ENCODE results near the gene ZBTB2.
"Not testable (repeated sequence)": the region's sequence is repeated elsewhere in the genome, so short reads cannot be mapped to it uniquely, and the experiment has no call there.

The ZBTB2 gene

DNA sequence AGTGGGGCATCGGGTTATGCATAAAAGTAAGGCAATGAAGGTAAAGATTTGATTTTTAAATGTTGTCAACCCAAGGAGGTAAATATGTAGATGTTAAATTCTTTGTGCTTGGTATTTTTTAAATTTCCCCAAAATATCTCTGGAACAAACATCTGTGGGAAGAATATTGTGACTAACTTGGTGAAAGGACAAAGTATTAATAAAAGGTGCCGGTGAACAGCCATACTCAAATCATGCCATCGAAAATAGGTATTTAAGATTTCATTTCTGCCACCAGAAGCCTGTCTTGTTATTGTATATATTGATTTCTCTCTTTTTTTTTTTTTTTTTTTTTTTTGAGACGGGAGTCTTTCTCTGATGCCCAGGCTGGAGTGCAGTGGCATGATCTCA, 12.6 kb upstream of the ZBTB2 start:
- DNase-seq (ENCODE audit: low read depth, low spot score): no peak
- peak overlapping the region; percentile 19 for H3K27ac ChIP-seq

DNA sequence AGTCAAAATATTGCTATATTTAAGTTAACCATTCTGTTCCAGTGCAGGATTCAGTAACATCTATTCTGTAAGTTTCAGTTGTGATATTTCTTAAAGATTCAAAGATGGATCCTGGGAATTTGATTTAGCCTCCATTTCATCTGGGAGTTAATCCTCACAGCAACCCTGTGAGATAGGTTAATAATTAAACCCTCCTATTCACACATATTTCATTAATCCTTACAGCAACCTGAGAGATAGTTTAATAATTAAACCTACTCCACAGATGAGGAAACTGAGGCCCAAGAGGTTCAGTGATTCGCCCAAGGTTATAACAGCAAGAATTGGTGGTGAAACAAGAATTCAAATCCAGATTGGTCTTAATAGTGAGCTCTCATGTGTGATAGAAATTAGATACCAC, 10.9 kb upstream of the ZBTB2 start:
- DNase-seq (ENCODE audit: low read depth, low spot score): no peak
- no peak overlapping the region for H3K27ac ChIP-seq

DNA sequence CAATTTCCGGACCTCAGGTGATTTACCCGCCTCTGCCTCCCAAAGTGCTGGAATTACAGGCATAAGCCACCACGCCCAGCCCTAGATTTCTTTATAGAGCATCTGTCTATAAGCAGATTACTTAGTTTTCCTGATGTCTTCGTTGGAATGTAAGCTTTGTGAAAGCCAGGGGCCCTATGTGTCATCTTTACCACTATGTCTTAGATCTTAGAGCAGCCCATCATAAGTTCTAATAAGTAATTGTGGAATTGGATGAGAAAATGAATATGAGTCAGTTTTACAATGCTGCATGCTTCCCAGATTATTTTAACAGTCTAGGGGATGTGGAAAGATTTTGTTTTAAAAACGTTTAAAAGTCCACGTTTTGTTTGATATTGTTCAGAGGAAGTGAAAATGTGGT, 9.1 kb upstream of the ZBTB2 start:
- no peak for DNase-seq (ENCODE audit: low read depth, low spot score)
- H3K27ac ChIP-seq: no peak overlapping the region

DNA sequence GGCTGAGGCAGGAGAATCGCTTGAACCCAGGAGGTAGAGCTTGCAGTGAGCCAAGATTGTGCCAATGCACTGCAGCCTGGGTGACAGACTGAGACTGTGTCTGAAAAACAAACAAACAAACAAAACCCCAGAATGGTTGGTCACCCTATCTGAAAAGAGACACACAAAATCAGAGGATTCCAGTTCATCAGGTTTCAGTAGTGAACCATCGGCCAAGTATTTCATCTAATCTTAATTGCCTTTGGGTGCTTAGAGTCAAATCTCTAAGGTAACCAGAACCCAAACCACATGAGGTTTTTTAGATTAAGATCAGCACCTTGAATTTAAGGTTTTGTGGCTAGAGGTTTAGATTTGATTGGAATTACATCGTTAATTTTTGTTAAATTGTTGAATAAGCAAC, 8.3 kb upstream of the ZBTB2 start:
- no peak overlapping the region for H3K27ac ChIP-seq
- no peak for DNase-seq (ENCODE audit: low read depth, low spot score)

DNA sequence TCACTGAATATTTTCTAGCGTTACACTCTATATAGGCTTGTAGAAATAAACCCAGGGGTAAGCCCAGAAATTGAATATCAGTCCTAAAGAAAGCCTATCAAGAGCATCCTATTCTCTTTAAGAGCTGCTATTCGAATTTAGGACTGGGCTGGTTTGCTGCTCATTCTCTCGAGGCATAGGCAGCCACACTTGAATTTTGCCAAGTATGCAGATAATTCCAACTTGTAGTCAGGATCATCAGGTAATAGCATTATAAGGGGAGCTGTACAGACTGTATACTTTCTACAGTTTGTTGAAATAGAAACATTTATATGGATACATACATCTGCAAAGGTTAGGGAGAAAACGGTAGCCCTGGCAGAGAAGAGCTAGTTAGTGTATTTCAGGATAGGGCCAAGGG, 2.1 kb upstream of the ZBTB2 start:
- no peak for DNase-seq (ENCODE audit: low read depth, low spot score)
- no peak overlapping the region for H3K27ac ChIP-seq

DNA sequence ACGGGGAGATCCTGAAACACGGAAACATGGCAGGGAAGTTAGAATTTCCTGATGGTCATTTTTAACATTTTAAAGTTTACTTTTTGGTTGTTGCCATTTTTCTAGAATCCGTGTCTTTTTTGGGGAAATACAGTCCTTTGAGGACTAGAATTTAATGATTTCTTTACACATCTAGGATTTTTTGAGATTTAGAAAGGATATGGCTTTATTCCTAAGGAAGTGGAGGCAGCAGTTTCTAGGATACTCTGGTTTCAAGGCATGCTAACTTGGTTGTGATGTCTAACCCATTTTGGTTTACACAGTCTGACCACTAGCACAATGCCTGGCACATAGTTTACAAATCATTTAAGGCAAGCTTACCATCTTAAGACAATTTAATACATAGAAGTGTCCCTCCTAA, 1.1 kb upstream of the ZBTB2 start:
- H3K27ac ChIP-seq: peak overlapping the region; percentile 99
- no peak for DNase-seq (ENCODE audit: low read depth, low spot score)

DNA sequence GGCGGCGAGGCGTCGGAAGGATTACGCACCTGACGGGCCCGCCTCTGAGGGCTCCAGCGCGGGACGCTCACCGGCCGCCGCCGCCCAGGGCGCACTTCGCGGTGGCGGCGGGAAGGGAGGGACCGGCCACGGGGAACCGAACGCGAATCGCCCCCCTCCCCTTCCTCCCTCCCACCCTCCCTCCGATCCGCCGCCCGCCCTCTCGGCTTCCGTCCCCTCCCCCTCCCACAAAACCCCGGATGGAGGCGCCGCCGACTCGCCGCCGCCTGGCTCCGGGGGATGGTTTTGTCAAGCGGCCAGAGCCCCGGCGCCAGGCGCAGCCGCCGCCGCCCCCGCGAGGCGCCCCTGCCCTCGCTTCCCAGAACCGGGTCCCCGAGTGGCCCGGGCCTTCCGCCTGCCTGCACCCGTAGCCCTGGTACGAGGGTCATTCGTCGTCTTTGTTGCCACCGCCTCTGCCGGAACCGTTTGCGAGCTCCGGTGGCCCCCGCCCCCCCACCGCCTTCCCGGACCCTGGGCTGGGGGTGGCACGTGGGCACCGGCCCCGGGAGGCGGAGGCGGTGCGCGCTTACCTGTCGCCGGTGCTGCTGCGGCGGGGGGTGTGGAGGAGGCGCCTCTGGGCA, 398 bp downstream of the ZBTB2 start:
- peak overlapping the region; percentile 99 for H3K27ac ChIP-seq
- no peak for DNase-seq (ENCODE audit: low read depth, low spot score)

DNA sequence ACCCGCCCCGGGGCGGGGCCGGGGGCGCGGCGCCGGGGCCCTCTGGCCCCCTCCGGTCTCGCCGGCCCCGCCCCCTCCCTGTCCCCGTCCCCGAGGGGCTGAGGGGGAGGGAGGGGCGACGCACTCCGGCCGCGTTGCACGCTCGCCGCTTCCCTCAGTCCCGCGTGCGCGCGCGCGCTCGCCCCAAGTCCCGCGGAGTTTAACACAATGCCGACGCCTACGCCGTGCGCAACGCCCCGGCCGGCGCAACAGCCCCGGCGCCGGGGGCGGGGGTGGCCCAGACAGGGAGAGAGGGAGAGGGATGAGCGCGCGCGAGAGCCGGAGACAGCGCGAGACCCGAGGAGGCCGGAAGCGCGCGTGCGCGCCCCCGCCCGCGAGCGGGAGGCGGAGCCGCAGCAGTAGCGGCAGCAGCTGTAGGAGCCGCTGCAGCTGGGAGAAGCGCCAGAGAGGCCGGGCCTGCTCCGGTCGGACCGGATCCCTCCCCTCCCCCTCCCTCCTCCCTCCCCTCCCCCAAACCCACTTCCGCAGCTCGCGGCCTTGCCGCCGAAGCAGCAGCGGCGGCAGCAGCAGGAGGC, 996 bp downstream of the ZBTB2 start:
- peak overlapping the region; percentile 99 for H3K27ac ChIP-seq
- peak; percentile 94 for DNase-seq (ENCODE audit: low read depth, low spot score)

DNA sequence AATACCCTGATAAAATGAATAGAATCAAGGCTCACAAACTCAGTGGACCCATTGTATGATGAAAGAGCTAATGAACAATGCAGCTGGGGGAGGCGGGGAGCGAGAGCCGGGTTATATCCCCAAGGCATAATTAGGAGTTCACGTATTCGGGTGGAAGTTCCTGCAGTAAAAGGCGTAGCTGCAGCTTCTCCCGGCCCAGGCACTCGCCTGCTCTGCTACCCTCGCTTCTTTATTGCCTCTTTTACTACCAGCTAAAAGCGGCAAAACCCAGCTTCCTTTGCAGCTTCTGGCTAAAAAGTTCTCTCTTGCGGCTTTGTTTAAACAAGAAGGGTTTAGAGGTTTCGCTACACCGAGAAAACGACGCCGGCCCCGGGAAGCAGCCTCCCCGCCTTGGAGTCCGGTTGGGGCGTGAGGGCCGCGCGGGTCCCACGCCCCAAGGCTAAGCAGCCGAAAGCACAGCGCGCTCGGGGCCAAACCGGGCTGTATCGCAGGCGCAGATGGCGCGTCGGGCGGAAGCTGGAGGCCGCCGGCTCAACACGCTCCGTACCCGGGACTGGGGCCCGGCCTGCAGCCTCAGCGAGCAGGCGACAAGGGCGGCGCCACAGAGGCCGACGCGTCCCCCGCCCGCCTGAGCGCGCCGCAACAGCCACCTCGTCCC, 1.6 kb downstream of the ZBTB2 start:
- no peak for DNase-seq (ENCODE audit: low read depth, low spot score)
- H3K27ac ChIP-seq: peak overlapping the region; percentile 99

DNA sequence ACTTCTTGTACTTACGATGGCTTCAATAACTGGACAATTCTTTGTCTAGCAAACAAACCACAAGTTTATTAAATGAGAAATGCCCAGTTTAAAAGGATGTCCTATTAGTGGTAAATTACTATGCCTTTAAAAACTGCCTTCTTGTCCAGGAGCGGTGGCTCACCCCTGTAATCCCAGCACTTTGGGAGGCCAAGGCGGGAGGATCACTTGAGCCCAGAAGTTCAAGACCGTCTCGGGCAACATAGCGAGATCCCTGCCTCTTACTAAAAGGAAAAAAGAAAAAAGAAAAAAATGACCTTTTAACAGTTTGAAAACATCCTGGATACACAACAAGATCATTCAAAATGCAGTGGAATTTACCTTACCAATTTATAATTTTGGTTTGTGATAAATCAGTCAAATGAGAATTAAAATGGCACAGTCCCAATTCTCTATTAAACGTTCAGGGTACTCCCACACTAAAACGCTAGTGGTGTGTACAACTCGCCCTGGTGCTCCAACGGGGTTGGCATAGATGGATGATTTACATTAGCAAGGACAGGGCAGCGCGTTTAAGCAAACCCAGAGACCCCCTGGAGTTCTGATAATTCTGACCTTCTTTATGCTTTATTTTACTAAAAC, 2.3 kb downstream of the ZBTB2 start:
- peak overlapping the region; percentile 99 for H3K27ac ChIP-seq

DNA sequence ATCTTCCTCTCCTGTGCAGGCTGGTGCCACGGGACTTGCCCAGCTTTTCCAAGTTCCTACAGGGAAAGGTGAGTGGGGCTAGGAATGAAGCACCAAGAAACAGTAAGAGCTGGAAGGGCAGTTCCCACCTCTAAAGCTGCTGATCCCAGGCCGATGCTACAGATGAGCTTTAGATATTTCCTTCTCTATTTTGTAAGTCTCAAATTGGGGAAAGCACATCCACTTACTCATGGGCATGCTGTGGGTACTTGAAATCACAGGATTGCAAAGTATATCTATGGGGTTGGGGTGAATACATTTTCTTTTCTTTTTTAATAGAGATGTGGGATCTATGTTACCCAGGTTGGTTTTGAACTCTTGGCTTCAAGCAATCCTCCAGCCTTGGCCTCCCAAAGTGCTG, 3.1 kb downstream of the ZBTB2 start:
- DNase-seq (ENCODE audit: low read depth, low spot score): no peak
- H3K27ac ChIP-seq: peak overlapping the region; percentile 99

More for the DNA sequence above, 2.3 kb downstream of the ZBTB2 start:
- no peak for DNase-seq (ENCODE audit: low read depth, low spot score)

DNA sequence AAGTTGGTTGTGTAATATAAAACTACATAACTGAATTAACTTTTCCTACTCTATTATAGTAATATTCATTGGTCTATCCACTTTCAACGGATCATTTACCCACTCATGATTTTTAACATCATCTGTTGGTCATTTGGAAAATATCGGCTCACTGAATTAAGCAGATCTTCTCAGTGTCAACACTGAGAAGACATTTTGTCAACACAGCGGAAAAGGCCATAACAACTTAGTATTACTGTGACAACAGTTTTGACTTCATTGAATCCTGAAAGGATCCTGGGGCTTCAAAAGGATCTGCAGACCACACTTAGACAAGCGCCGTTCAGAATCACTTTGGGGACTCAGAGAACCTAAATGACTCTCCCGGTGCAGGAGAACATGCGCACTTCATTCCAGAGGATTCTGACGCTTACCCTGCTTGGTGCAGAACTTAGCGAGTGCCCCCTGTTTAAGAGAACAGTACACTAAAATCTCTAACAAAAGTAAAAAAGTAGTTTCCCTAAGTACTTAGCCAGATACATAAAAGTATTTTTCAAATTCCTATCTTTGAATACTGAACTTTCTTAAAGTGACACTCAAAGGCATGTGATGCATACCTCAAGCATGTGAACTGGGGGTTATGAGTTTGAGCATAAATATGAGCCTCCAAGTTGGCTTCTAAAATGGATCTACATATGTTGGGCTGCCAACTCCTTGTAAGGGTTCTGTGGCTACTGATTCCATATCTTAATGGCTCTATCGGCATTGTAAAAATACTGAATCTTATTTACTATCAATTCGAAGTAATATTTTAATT, 4.0 kb downstream of the ZBTB2 start:
- no peak overlapping the region for H3K27ac ChIP-seq
- DNase-seq (ENCODE audit: low read depth, low spot score): no peak

DNA sequence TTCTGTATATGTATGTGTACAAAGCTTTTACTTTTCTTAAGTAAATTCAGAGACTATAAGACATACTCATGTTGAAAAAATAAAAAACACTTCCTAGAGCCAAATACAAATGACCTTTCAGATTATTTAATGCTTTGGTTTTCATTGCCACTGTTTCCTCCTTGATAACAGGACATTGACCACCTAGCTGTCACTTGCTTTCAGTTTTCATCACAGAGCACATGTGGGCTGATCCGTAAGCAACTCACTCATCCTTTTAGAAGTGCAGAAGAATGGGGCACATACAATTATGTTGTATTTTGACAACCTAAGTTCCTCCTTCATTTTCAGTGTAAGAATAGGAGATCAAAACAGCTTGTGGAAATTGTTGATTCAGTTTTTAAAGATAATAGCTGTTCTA, 6.2 kb downstream of the ZBTB2 start:
- no peak overlapping the region for H3K27ac ChIP-seq
- DNase-seq (ENCODE audit: low read depth, low spot score): no peak

DNA sequence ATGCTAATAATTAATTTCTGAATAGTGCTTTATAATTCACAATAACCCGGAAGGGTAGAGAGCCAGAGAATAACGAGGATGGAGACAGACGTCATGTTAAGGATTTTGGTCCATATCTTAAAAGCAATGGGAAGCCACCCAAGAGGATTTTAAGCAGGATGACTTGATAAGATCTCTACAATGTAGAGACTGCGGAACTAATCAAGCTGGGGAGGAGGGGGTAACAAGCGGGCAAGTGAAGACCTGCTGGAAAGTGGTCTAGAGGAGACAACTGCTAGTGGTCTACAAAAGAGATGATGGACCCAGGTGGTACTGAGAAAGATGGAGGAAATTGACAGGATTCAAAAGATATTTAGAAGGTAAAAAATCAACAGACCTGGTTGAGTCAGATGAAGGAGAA, 7.2 kb downstream of the ZBTB2 start:
- DNase-seq (ENCODE audit: low read depth, low spot score): no peak
- no peak overlapping the region for H3K27ac ChIP-seq

DNA sequence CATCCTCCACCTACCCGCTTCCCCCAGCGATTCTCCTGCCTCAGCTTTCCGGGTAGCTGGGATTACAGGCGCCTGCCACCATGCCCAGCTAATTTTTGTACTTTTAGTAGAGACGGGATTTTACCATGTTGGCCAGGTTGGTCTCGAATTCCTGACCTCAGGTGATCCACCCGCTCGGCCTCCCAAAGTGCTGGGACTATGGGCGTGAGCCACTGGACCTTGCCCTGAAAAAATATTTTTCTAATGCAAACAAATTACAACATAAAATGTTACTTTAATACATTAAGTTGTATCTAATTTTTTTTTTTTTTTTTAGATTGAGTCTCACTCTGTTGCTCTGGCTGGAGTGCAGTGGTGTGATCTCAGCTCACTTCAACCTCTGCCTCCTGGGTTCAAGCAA, 8.7 kb downstream of the ZBTB2 start:
- DNase-seq (ENCODE audit: low read depth, low spot score): not testable (repeated sequence)

DNA sequence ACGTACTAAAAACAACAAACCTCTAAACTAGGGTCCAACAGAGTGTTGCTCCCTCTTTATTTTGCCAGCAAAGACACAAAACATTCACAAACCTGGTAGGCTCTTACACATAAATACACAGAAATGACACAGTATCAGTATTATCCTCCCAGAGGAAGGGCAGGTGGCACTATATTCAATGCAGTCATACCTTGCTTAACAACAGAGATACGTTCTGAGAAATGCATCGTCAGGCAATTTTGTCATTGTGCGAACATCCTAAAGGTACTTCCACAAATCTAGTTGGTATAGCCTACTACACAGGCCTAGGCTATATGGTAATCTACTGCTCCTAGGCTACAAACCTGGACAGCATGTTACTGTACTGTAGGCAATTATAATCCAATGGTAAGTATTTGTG, 9.6 kb downstream of the ZBTB2 start:
- H3K27ac ChIP-seq: no peak overlapping the region
- no peak for DNase-seq (ENCODE audit: low read depth, low spot score)

More for the DNA sequence above, 8.7 kb downstream of the ZBTB2 start:
- H3K27ac ChIP-seq: not testable (repeated sequence)

DNA sequence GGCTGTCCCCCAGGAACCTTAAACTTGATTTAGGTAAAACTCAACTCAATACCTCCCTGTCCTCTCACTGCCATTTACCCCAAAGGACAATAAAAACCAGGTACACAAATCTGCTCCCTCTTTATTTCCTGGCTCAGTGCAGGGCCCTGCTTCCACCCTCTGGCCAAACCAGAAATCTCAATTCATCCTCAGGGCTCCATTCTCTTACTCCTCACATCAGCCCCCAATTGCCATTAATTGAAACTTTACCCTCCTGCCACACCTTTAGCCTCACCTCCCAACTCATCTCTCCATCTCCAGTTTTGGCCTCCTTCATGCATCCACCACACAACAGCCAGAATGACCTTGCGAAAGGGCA, 10.5 kb downstream of the ZBTB2 start:
- H3K27ac ChIP-seq: no peak overlapping the region
- no peak for DNase-seq (ENCODE audit: low read depth, low spot score)

DNA sequence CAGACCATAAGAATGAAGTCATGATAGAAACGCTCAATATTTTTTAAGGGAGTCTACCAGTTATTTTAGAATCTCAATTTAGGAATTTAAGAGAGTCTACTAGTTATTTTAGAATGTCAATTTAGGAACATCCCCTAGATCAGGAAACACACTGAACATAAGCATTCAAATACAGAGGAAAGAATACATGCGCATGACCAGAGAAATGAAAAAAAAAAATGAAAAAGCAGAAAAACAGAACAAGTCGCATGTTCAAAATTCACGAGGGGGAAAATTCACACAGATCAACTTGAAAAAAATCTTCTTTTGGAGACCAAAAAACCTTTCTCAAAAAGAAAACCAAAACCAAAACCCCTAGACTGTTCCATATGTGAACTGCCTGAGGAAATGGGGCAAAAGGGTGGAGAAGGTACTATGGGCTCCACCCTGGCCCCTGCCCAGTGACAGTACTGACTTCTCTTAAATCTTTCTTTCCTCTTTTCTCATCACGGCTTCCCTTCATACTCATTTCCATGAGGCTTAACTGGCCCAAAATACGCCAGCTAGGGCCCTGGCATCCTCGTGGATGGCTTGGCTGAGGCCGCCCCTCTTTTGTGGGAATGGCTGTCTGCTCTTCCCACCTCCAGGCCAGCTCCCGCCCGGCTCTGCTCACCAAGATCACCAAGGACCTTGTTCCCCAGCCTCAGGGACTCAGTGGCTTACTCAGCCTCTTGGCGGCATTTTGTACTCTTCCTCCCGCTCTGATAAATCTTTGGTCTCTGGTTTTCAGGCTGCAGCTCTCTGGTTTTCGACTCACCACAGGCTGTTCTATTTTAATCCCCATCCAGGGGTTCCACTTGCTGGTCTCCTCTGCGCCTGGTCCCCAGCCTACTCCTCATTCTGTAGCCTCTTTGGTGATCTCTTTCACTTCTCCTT, 11.2 kb downstream of the ZBTB2 start:
- DNase-seq (ENCODE audit: low read depth, low spot score): no peak
- no peak overlapping the region for H3K27ac ChIP-seq

DNA sequence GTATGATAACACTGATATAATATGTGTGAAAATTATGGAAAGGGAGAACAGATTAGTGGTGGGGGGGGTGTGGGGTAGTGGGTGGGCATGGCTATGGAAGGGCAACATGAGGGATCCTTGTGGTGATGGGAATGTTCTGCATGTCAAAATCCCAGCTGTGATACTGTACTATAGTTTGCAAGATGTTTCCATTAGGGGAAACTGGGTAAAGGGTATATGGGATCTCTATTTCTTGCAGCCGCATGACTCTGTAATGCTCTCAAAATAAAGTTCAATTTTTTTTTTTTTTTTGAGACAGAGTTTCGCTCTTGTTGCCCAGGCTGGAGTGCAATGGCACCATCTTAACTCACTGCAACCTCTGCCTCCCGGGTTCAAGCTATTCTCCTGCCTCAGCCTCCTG, 14.3 kb downstream of the ZBTB2 start:
- no peak overlapping the region for H3K27ac ChIP-seq
- no peak for DNase-seq (ENCODE audit: low read depth, low spot score)

DNA sequence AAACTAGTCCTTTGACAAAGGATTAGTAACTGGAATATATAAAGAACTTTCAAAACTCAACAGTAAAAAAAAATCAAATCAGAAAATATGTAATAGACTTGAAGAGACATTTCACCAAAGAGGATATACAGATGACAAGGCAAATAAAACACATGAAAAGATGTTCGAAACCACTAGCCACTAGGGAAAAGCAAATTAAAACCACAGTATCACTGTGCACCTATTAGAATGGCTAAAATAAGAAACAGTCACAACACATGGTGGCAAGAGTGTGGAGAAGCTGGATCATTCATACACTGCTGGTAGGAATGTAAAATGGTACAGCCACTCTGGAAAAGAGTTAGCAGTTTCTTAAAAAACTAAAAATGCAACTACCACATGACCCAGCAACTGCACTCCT, 14.9 kb downstream of the ZBTB2 start:
- H3K27ac ChIP-seq: no peak overlapping the region
- no peak for DNase-seq (ENCODE audit: low read depth, low spot score)
